Measurements from ENCODE around the gene ROBO3. TPM values are rescaled to one million over a fixed set of nuclear protein-coding genes. Genes with fewer than 3 reads are reported as not detected.

ROBO3 gene
- total and polyA plus RNA-seq, 3 experiments from 2014 or later = 2.2 to 9.4 (median 7.7) TPM

DNA sequence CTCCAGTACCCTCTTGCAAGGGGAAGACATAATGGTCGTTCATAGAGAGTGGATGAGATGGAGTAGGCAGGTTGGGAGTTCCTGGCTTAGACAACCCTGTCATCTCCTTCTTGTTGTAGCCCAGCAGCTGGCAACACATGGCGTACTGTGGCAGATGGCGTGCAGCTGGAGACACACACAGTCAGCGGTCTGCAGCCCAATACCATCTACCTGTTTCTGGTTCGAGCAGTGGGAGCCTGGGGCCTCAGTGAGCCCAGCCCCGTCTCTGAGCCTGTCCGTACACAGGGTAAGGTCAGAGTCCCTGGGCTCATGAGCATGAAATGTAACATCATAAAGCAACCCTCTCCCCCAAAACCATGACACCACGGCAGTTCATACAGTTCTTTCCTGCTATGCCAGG, 8.7 kb downstream of the ROBO3 start:
- H3K4me1 Mint-ChIP-seq = peaks cover 21 to 33% (median 28%) of the 10 kb centered on the region in 3 donors
- H3K9me3 Mint-ChIP-seq = peaks cover 0 to 2% (median 0%) of the 10 kb centered on the region in 5 donors
- no peak overlapping the region for H3K27ac Mint-ChIP-seq
- peaks cover 44 to 63% of the 10 kb centered on the region in 2 donors for H3K27me3 Mint-ChIP-seq
- peaks cover 0 to 2% (median 0%) of the 10 kb centered on the region in 3 donors for H3K36me3 Mint-ChIP-seq
- CTCF ChIA-PET = interaction anchor here (1.8 kb wide), 1 partner anchor 8 kb away, joined by 6 read pairs; the partner anchor contains the start of gene ROBO3
- POLR2A ChIA-PET = no interaction called here
- peaks cover 16% of the 10 kb centered on the region for H3K27me3 ChIP-seq (ENCODE audit: insufficient read depth, low read length, poor library complexity, severe bottlenecking)
- peaks cover 22% of the 10 kb centered on the region for H3K4me1 ChIP-seq (ENCODE audit: insufficient read depth, low read length)
- H3K4me3 Mint-ChIP-seq = peak overlapping the region in 3 of 7 donors; percentile 2 to 52 (median 40)
- no peaks in the 10 kb centered on the region for H3K36me3 ChIP-seq (ENCODE audit: insufficient read depth, low read length)
- peak in 1 of 5 donors; percentile 34 for DNase-seq
- H3K9me3 ChIP-seq (ENCODE audit: low read length) = no peaks in the 10 kb centered on the region
- no peak overlapping the region for H3K27ac ChIP-seq (ENCODE audit: low read depth, low read length)
- H3K4me3 ChIP-seq (ENCODE audit: low read length) = no peak overlapping the region

DNA sequence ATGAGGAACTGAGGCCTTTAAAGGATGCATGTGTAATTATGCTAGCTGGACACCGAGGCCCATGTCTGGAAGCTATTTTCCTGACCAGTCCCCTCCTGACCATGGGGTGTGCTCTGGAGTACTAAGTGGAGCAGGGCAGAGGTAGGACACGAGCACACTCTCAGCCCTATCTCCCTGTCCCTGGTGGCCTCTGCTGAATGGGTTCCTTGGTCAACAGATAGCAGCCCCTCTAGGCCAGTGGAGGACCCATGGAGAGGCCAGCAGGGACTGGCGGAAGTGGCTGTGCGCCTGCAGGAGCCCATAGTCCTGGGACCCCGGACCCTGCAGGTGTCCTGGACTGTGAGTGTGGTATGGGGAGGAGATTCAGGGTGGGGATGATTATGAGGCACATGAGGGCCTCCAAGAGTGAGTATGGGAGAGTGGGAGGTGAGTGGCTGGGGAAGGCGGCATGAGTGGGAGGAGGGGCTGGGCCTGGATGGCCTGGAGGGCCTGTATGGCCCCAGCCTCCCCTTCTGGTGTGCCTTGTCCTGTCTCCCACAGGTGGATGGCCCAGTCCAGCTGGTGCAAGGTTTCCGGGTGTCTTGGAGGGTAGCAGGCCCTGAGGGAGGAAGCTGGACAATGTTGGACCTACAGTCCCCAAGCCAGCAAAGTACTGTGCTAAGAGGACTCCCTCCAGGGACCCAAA, 9.5 kb downstream of the ROBO3 start:
- no peaks in the 10 kb centered on the region for H3K36me3 ChIP-seq (ENCODE audit: insufficient read depth, low read length)
- H3K9me3 ChIP-seq (ENCODE audit: low read length) = no peaks in the 10 kb centered on the region
- peaks cover 14 to 26% (median 21%) of the 10 kb centered on the region in 3 donors for H3K4me1 Mint-ChIP-seq
- peaks cover 0 to 2% (median 0%) of the 10 kb centered on the region in 5 donors for H3K9me3 Mint-ChIP-seq
- peaks cover 16% of the 10 kb centered on the region for H3K4me1 ChIP-seq (ENCODE audit: insufficient read depth, low read length)
- no peak overlapping the region for H3K27ac ChIP-seq (ENCODE audit: low read depth, low read length)
- H3K27me3 ChIP-seq (ENCODE audit: insufficient read depth, low read length, poor library complexity, severe bottlenecking) = peaks cover 10% of the 10 kb centered on the region
- peaks cover 0 to 2% (median 0%) of the 10 kb centered on the region in 3 donors for H3K36me3 Mint-ChIP-seq
- POLR2A ChIA-PET = no interaction called here
- DNase-seq = no peak
- CTCF ChIA-PET = interaction anchor here (0.7 to 2.6 kb wide), 3 partner anchors 9 to 62 kb away, joined by 3 to 6 read pairs (median 6); partner anchors contain the start of gene ROBO3
- H3K27me3 Mint-ChIP-seq = peaks cover 37 to 55% of the 10 kb centered on the region in 2 donors
- no peak overlapping the region for H3K4me3 ChIP-seq (ENCODE audit: low read length)
- peak overlapping the region in 3 of 7 donors; percentile 6 to 50 (median 22) for H3K4me3 Mint-ChIP-seq
- H3K27ac Mint-ChIP-seq = peak overlapping the region in 1 of 8 donors; percentile 83

- Mint-ChIP-seq H3K36me3 (peaks cover 0 to 2% (median 0%) of the 10 kb centered on the region in 3 donors), H3K27ac (peak overlapping the region in 5 of 8 donors; percentile 33 to 64 (median 48)), H3K9me3 (peaks cover 0 to under 1% (median 0%) of the 10 kb centered on the region in 5 donors), H3K4me3 (peak overlapping the region; percentile 67 to 97 (median 80)), H3K4me1 (peaks cover 14 to 26% (median 21%) of the 10 kb centered on the region in 3 donors), H3K27me3 (peaks cover 34 to 48% of the 10 kb centered on the region in 2 donors)
- POLR2A ChIA-PET = no interaction called here
- no peak overlapping the region for H3K4me3 ChIP-seq (ENCODE audit: low read length)
- peak in 1 of 5 donors; percentile 25 for DNase-seq
- peaks cover 3% of the 10 kb centered on the region for H3K27me3 ChIP-seq (ENCODE audit: insufficient read depth, low read length, poor library complexity, severe bottlenecking)
- no peaks in the 10 kb centered on the region for H3K36me3 ChIP-seq (ENCODE audit: insufficient read depth, low read length)
- H3K27ac ChIP-seq (ENCODE audit: low read depth, low read length) = no peak overlapping the region
- CTCF ChIA-PET = interaction anchor here (0.7 to 2.6 kb wide), 17 partner anchors 9 to 238 kb away, joined by 3 to 21 read pairs (median 5); partner anchors contain the start of genes CCDC15 and ROBO3
- no peaks in the 10 kb centered on the region for H3K9me3 ChIP-seq (ENCODE audit: low read length)
- H3K4me1 ChIP-seq (ENCODE audit: insufficient read depth, low read length) = peaks cover 16% of the 10 kb centered on the region
Observed at GRCh38 chr11:124875401-124875800, 10.2 kb downstream of the ROBO3 start.

GRCh38 chr11:124875943-124876817, 10.9 kb downstream of the ROBO3 start:
- Mint-ChIP-seq H3K4me3 (peak overlapping the region; percentile 87 to 97 (median 92)), H3K4me1 (peaks cover 14 to 26% (median 21%) of the 10 kb centered on the region in 3 donors), H3K9me3 (no peaks in the 10 kb centered on the region), H3K27ac (peak overlapping the region; percentile 68 to 98 (median 92)), H3K36me3 (peaks cover 0 to 2% (median 0%) of the 10 kb centered on the region in 3 donors), H3K27me3 (peaks cover 27 to 41% of the 10 kb centered on the region in 2 donors)
- CTCF ChIA-PET = interaction anchor here (0.6 to 2.9 kb wide), 37 partner anchors 9 to 266 kb away, joined by 3 to 21 read pairs (median 4); partner anchors contain the start of genes CCDC15, HEPACAM, HEPN1 and ROBO3
- Histone ChIP-seq H3K27ac (ENCODE audit: low read depth, low read length) (peak overlapping the region; percentile 59), H3K4me1 (ENCODE audit: insufficient read depth, low read length) (peaks cover 16% of the 10 kb centered on the region), H3K9me3 (ENCODE audit: low read length) (no peaks in the 10 kb centered on the region), H3K4me3 (ENCODE audit: low read length) (peak overlapping the region; percentile 84), H3K27me3 (ENCODE audit: insufficient read depth, low read length, poor library complexity, severe bottlenecking) (peaks cover 3% of the 10 kb centered on the region), H3K36me3 (ENCODE audit: insufficient read depth, low read length) (no peaks in the 10 kb centered on the region)
- DNase-seq = peak; percentile 62 to 84 (median 75)
- POLR2A ChIA-PET = interaction anchor here (0.9 to 1.2 kb wide), 5 partner anchors 10 to 253 kb away, joined by 3 to 17 read pairs (median 4); partner anchors contain the start of genes CCDC15 and TMEM218

GRCh38 chr11:124876818-124877630, 11.8 kb downstream of the ROBO3 start:
- H3K27me3 ChIP-seq (ENCODE audit: insufficient read depth, low read length, poor library complexity, severe bottlenecking) = peaks cover 3% of the 10 kb centered on the region
- peaks cover 24 to 34% of the 10 kb centered on the region in 2 donors for H3K27me3 Mint-ChIP-seq
- no peaks in the 10 kb centered on the region for H3K9me3 Mint-ChIP-seq
- peak overlapping the region; percentile 87 to 97 (median 92) for H3K4me3 Mint-ChIP-seq
- peak overlapping the region; percentile 84 for H3K4me3 ChIP-seq (ENCODE audit: low read length)
- H3K4me1 ChIP-seq (ENCODE audit: insufficient read depth, low read length) = peaks cover 16% of the 10 kb centered on the region
- H3K36me3 ChIP-seq (ENCODE audit: insufficient read depth, low read length) = no peaks in the 10 kb centered on the region
- peak overlapping the region; percentile 59 for H3K27ac ChIP-seq (ENCODE audit: low read depth, low read length)
- H3K4me1 Mint-ChIP-seq = peaks cover 14 to 26% (median 21%) of the 10 kb centered on the region in 3 donors
- H3K36me3 Mint-ChIP-seq = peaks cover 0 to 2% (median 0%) of the 10 kb centered on the region in 3 donors
- ChIA-PET CTCF (interaction anchor here (0.6 to 2.9 kb wide), 38 partner anchors 8 to 265 kb away, joined by 3 to 21 read pairs (median 4); partner anchors contain the start of genes CCDC15, HEPACAM, HEPN1 and ROBO3), POLR2A (interaction anchor here (0.9 to 1.2 kb wide), 5 partner anchors 11 to 254 kb away, joined by 3 to 17 read pairs (median 4); partner anchors contain the start of genes CCDC15 and TMEM218)
- H3K27ac Mint-ChIP-seq = peak overlapping the region; percentile 68 to 98 (median 92)
- H3K9me3 ChIP-seq (ENCODE audit: low read length) = no peaks in the 10 kb centered on the region
- DNase-seq = peak in 1 of 5 donors; percentile 44

- ChIA-PET CTCF (interaction anchor here (0.8 to 2.9 kb wide), 4 partner anchors 11 to 265 kb away, joined by 3 to 21 read pairs (median 5); partner anchors contain the start of gene HEPN1), POLR2A (no interaction called here)
- Histone ChIP-seq H3K4me3 (ENCODE audit: low read length) (no peak overlapping the region), H3K27ac (ENCODE audit: low read depth, low read length) (no peak overlapping the region), H3K27me3 (ENCODE audit: insufficient read depth, low read length, poor library complexity, severe bottlenecking) (peaks cover 3% of the 10 kb centered on the region), H3K9me3 (ENCODE audit: low read length) (no peaks in the 10 kb centered on the region), H3K4me1 (ENCODE audit: insufficient read depth, low read length) (peaks cover 16% of the 10 kb centered on the region), H3K36me3 (ENCODE audit: insufficient read depth, low read length) (no peaks in the 10 kb centered on the region)
- no peak for DNase-seq
- H3K27ac Mint-ChIP-seq = peak overlapping the region in 1 of 8 donors; percentile 75
- no peaks in the 10 kb centered on the region for H3K9me3 Mint-ChIP-seq
- H3K36me3 Mint-ChIP-seq = peaks cover 0 to 2% (median 0%) of the 10 kb centered on the region in 3 donors
- peaks cover 14 to 26% (median 21%) of the 10 kb centered on the region in 3 donors for H3K4me1 Mint-ChIP-seq
- H3K4me3 Mint-ChIP-seq = peak overlapping the region; percentile 75 to 97 (median 92)
- peaks cover 19 to 30% of the 10 kb centered on the region in 2 donors for H3K27me3 Mint-ChIP-seq
Observed at GRCh38 chr11:124877631-124877909, 12.3 kb downstream of the ROBO3 start.

Measured in CD8-positive, alpha-beta memory T cell (primary cell).